WTC11 (cell line): ENCODE data around the gene PPP1R1A. TPM values are rescaled to one million over a fixed set of nuclear protein-coding genes. Genes with fewer than 3 reads are reported as not detected.

Experiments
- ATAC-seq: fragments of 200-7000 bp; cut with Tn5 transposase; 2 replicates; pipeline ENCODE4 v1.10.0; 2021; ENCODE audit warnings: mild to moderate bottlenecking, moderate library complexity
- CTCF ChIA-PET: fragments of 300-600 bp; sonication (Branson Sonifier 250); formaldehyde crosslinking; loops from one replicate; lab custom pipeline; 2021; ENCODE audit warnings: antibody characterized with exemption; lab: Charles Lee
- POLR2A ChIA-PET: fragments of 350-600 bp; sonication (Branson Sonifier 250); formaldehyde crosslinking; loops from one replicate; lab custom pipeline; 2021; ENCODE audit warnings: antibody characterized with exemption; lab: Charles Lee
- DNase-seq: peaks from one replicate; pipeline ENCODE4 v3.0.0; 2021; ENCODE audit warnings: low spot score
- H3K27ac Mint-ChIP-seq: 2 replicates; pipeline ENCODE4 v1.8.0; 2021; ENCODE audit warnings: mixed read lengths
- H3K27me3 Mint-ChIP-seq: 2 replicates; pipeline ENCODE4 v1.8.0; 2021; ENCODE audit warnings: low read depth, mild to moderate bottlenecking, moderate library complexity, mixed read lengths
- H3K36me3 Mint-ChIP-seq: 2 replicates; pipeline ENCODE4 v1.8.0; 2021; ENCODE audit warnings: mixed read lengths
- H3K4me1 Mint-ChIP-seq: 2 replicates; pipeline ENCODE4 v1.8.0; 2022; ENCODE audit warnings: mixed read lengths
- H3K4me3 Mint-ChIP-seq: 2 replicates; pipeline ENCODE4 v1.8.0; 2021; ENCODE audit warnings: mild to moderate bottlenecking, moderate library complexity, mixed read lengths
- H3K9me3 Mint-ChIP-seq: 2 replicates; pipeline ENCODE4 v1.8.0; 2021; ENCODE audit warnings: mixed read lengths
- AFF4 ChIP-seq: sonication (generic); formaldehyde crosslinking; IDR thresholded peaks from 2 replicates; pipeline ENCODE4 v1.8.1; 2023; ENCODE audit warnings: mild to moderate bottlenecking, missing genetic modification reagents, borderline replicate concordance
- GABPB1 ChIP-seq: sonication (generic); formaldehyde crosslinking; IDR thresholded peaks from 2 replicates; pipeline ENCODE4 v1.8.1; 2023; ENCODE audit warnings: mild to moderate bottlenecking, missing genetic modification reagents
- JUN ChIP-seq: sonication (generic); formaldehyde crosslinking; IDR thresholded peaks from 2 replicates; pipeline ENCODE4 v1.8.0; 2023; ENCODE audit warnings: mild to moderate bottlenecking, missing genetic modification reagents
- MXD4 ChIP-seq: fragments of 250-450 bp; sonication (Bioruptor Pico); IDR thresholded peaks from 2 replicates; pipeline ENCODE4 v1.8.0; 2021; ENCODE audit warnings: mild to moderate bottlenecking, moderate library complexity, borderline replicate concordance
- MYBL2 ChIP-seq: sonication (generic); formaldehyde crosslinking; IDR thresholded peaks from 2 replicates; pipeline ENCODE4 v1.8.1; 2023; ENCODE audit warnings: mild to moderate bottlenecking, moderate library complexity, missing genetic modification reagents
- NFATC4 ChIP-seq: fragments of 250-450 bp; sonication (Bioruptor Pico); IDR thresholded peaks from 2 replicates; pipeline ENCODE4 v1.9.0; 2021; ENCODE audit warnings: mild to moderate bottlenecking
- PRRX2 ChIP-seq: fragments of 250-450 bp; sonication (Bioruptor Pico); IDR thresholded peaks from 2 replicates; pipeline ENCODE4 v1.8.0; 2021; ENCODE audit warnings: mild to moderate bottlenecking
- SMAD4 ChIP-seq: sonication (generic); formaldehyde crosslinking; IDR thresholded peaks from 2 replicates; pipeline ENCODE4 v1.8.0; 2022; ENCODE audit warnings: mild to moderate bottlenecking, missing genetic modification reagents
- TEAD4 ChIP-seq: sonication (generic); formaldehyde crosslinking; IDR thresholded peaks from 2 replicates; pipeline ENCODE4 v1.8.0; 2022; ENCODE audit warnings: mild to moderate bottlenecking, missing genetic modification reagents
- ZBTB21 ChIP-seq: sonication (generic); formaldehyde crosslinking; IDR thresholded peaks from 2 replicates; pipeline ENCODE4 v1.8.1; 2023; ENCODE audit warnings: mild to moderate bottlenecking, missing genetic modification reagents, borderline replicate concordance
- ZNF138 ChIP-seq: sonication (generic); formaldehyde crosslinking; conservative IDR thresholded peaks from 2 replicates; pipeline ENCODE4 v1.8.1; 2022; ENCODE audit warnings: mild to moderate bottlenecking, moderate library complexity, missing genetic modification reagents
- ZNF219 ChIP-seq: sonication (generic); formaldehyde crosslinking; IDR thresholded peaks from 2 replicates; pipeline ENCODE4 v1.8.0; 2023; ENCODE audit warnings: missing genetic modification reagents, mild to moderate bottlenecking, borderline replicate concordance
- ZNF425 ChIP-seq: fragments of 250-450 bp; sonication (Bioruptor Pico); conservative IDR thresholded peaks from 2 replicates; pipeline ENCODE4 v1.9.0; 2021; ENCODE audit warnings: mild to moderate bottlenecking
- total RNA-seq: library from RNA; stranded (reverse); gene quantifications from 3 replicates; pipeline ENCODE4 v1.2.3, GENCODE V29; 2021
- TF ChIP-seq, protein P1 (sequence below): fragments of 200-600 bp; IDR thresholded peaks from 2 replicates; pipeline ENCODE4 v1.8.0; 2022; ENCODE audit warnings: antibody characterized with exemption
- TF ChIP-seq, protein P2 (sequence below): sonication (generic); formaldehyde crosslinking; IDR thresholded peaks from 2 replicates; pipeline ENCODE4 v1.8.1; 2023; ENCODE audit warnings: mild to moderate bottlenecking, missing genetic modification reagents
- TF ChIP-seq, protein P3 (sequence below): sonication (generic); formaldehyde crosslinking; conservative IDR thresholded peaks from 2 replicates; pipeline ENCODE4 v1.8.1; 2022; ENCODE audit warnings: mild to moderate bottlenecking, missing genetic modification reagents
- TF ChIP-seq, protein P4 (sequence below): fragments of 250-450 bp; sonication (Bioruptor Pico); IDR thresholded peaks from 2 replicates; pipeline ENCODE4 v1.8.0; 2021; ENCODE audit warnings: mild to moderate bottlenecking

Gene PPP1R1A
- total RNA-seq, 1 experiment from 2014 or later = 13.1 TPM

GRCh38 chr12:54601841-54602240 lies 13.4 kb upstream of the PPP1R1A start:
- CTCF ChIA-PET = interaction anchor here (0.6 to 2.7 kb wide), 19 partner anchors 9 to 358 kb away, joined by 3 to 25 read pairs (median 4); partner anchors contain the start of gene PDE1B
- peaks cover 37% of the 10 kb centered on the region for H3K27me3 Mint-ChIP-seq
- no peaks in the 10 kb centered on the region for H3K9me3 Mint-ChIP-seq
- TF ChIP-seq SMAD4 (CRISPR knock-in tag) (no peak), AFF4 (CRISPR knock-in tag) (no peak), ZNF219 (no peak), MYBL2 (CRISPR knock-in tag) (no peak), ZBTB21 (CRISPR knock-in tag) (no peak), NFATC4 (CRISPR knock-in tag) (no peak), PRRX2 (no peak), ZNF425 (CRISPR knock-in tag) (no peak), MXD4 (CRISPR knock-in tag) (no peak), ZNF138 (CRISPR knock-in tag) (no peak), JUN (CRISPR knock-in tag) (no peak), TEAD4 (CRISPR knock-in tag) (no peak), GABPB1 (CRISPR knock-in tag) (no peak)
- TF ChIP-seq, protein P1, sequence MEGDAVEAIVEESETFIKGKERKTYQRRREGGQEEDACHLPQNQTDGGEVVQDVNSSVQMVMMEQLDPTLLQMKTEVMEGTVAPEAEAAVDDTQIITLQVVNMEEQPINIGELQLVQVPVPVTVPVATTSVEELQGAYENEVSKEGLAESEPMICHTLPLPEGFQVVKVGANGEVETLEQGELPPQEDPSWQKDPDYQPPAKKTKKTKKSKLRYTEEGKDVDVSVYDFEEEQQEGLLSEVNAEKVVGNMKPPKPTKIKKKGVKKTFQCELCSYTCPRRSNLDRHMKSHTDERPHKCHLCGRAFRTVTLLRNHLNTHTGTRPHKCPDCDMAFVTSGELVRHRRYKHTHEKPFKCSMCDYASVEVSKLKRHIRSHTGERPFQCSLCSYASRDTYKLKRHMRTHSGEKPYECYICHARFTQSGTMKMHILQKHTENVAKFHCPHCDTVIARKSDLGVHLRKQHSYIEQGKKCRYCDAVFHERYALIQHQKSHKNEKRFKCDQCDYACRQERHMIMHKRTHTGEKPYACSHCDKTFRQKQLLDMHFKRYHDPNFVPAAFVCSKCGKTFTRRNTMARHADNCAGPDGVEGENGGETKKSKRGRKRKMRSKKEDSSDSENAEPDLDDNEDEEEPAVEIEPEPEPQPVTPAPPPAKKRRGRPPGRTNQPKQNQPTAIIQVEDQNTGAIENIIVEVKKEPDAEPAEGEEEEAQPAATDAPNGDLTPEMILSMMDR = no peak
- TF ChIP-seq, protein P2, sequence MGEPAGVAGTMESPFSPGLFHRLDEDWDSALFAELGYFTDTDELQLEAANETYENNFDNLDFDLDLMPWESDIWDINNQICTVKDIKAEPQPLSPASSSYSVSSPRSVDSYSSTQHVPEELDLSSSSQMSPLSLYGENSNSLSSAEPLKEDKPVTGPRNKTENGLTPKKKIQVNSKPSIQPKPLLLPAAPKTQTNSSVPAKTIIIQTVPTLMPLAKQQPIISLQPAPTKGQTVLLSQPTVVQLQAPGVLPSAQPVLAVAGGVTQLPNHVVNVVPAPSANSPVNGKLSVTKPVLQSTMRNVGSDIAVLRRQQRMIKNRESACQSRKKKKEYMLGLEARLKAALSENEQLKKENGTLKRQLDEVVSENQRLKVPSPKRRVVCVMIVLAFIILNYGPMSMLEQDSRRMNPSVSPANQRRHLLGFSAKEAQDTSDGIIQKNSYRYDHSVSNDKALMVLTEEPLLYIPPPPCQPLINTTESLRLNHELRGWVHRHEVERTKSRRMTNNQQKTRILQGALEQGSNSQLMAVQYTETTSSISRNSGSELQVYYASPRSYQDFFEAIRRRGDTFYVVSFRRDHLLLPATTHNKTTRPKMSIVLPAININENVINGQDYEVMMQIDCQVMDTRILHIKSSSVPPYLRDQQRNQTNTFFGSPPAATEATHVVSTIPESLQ (CRISPR knock-in tag) = no peak
- TF ChIP-seq, protein P3, sequence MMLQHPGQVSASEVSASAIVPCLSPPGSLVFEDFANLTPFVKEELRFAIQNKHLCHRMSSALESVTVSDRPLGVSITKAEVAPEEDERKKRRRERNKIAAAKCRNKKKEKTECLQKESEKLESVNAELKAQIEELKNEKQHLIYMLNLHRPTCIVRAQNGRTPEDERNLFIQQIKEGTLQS (CRISPR knock-in tag) = no peak
- TF ChIP-seq, protein P4, sequence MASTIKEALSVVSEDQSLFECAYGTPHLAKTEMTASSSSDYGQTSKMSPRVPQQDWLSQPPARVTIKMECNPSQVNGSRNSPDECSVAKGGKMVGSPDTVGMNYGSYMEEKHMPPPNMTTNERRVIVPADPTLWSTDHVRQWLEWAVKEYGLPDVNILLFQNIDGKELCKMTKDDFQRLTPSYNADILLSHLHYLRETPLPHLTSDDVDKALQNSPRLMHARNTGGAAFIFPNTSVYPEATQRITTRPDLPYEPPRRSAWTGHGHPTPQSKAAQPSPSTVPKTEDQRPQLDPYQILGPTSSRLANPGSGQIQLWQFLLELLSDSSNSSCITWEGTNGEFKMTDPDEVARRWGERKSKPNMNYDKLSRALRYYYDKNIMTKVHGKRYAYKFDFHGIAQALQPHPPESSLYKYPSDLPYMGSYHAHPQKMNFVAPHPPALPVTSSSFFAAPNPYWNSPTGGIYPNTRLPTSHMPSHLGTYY (CRISPR knock-in tag) = no peak
- H3K4me3 Mint-ChIP-seq = no peak overlapping the region
- no peaks in the 10 kb centered on the region; the same call in 1 of the 2 replicates for H3K4me1 Mint-ChIP-seq
- H3K36me3 Mint-ChIP-seq = no peaks in the 10 kb centered on the region
- POLR2A ChIA-PET = no interaction called here
- ATAC-seq = peak; percentile 49; the same call in 1 of the 2 replicates
- no peak overlapping the region for H3K27ac Mint-ChIP-seq
- DNase-seq = no peak
